LNCaP clone FGC (cell line): Measurements from ENCODE around the gene RNU7-1.

Source experiments
- DNase-seq: peaks from one replicate; pipeline ENCODE4 v3.0.0-alpha.2; 2011; ENCODE audit warnings: low read depth
- H3K4me3 ChIP-seq: 2 replicates; pipeline ENCODE4 v1.5.1; 2011; ENCODE audit warnings: mild to moderate bottlenecking, low read depth, low read length, control low read depth
- TF ChIP-seq, protein P1 (sequence below): IDR thresholded peaks from 2 replicates; pipeline ENCODE4 v1.5.1; 2012; ENCODE audit warnings: mild to moderate bottlenecking; ENCODE audit not compliant: control insufficient read depth, insufficient read depth; ENCODE audit errors: extremely low read depth

The RNU7-1 gene

GRCh38 chr12:6946033-6946919 lies 2.7 kb downstream of the RNU7-1 start:
- peak overlapping the region; percentile 85 for H3K4me3 ChIP-seq
- peak; percentile 97 for DNase-seq
- TF ChIP-seq, protein P1, sequence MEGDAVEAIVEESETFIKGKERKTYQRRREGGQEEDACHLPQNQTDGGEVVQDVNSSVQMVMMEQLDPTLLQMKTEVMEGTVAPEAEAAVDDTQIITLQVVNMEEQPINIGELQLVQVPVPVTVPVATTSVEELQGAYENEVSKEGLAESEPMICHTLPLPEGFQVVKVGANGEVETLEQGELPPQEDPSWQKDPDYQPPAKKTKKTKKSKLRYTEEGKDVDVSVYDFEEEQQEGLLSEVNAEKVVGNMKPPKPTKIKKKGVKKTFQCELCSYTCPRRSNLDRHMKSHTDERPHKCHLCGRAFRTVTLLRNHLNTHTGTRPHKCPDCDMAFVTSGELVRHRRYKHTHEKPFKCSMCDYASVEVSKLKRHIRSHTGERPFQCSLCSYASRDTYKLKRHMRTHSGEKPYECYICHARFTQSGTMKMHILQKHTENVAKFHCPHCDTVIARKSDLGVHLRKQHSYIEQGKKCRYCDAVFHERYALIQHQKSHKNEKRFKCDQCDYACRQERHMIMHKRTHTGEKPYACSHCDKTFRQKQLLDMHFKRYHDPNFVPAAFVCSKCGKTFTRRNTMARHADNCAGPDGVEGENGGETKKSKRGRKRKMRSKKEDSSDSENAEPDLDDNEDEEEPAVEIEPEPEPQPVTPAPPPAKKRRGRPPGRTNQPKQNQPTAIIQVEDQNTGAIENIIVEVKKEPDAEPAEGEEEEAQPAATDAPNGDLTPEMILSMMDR = 0 out of 2 replicates have a peak, but pooled peaks have one; percentile 7

DNA sequence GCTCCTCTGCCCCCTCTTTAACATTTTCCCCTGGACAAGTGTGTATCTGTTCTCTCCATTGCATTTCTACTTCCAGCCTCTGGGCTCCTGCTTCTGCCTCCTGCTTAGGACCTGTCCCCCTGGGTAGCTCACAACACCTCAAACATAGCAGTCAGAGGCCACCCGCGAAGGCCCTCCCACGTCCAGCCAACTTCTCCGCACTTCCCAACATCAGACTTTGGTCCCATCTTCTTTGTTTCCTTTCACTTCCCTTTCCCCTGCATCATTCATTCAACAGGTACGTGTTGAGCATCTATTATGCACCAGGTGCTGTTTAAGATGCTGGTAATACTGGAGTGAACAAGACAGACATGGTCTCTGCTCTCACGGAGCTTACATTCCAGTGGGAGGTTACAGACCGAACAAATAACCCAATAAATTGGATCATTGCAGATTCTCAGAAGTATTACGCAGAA lies 3.3 kb downstream of the RNU7-1 start:
- peak overlapping the region; percentile 68 for H3K4me3 ChIP-seq
- DNase-seq = no peak
- TF ChIP-seq, protein P1 = no peak

DNA sequence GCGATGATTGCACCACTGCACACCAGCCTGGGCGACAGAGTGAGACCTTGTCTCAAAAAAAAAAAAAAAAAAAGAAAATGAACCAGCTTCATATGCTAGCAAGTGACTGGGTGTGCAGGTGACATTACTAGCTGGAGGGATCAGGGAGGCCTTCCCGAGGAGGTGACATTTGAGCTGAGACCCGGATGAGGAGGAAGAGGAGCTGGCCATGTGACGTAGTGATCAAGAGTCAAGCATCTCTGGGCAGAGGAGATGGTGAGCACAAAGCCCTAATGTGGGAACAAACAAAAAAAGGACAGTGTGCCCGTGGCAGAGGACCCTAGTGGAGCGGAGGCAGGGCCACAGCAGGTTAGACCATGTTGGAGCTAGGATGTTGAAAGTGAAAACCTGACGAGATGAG lies 4.0 kb downstream of the RNU7-1 start:
- no peak for DNase-seq
- no peak overlapping the region for H3K4me3 ChIP-seq
- TF ChIP-seq, protein P1 = no peak

DNA sequence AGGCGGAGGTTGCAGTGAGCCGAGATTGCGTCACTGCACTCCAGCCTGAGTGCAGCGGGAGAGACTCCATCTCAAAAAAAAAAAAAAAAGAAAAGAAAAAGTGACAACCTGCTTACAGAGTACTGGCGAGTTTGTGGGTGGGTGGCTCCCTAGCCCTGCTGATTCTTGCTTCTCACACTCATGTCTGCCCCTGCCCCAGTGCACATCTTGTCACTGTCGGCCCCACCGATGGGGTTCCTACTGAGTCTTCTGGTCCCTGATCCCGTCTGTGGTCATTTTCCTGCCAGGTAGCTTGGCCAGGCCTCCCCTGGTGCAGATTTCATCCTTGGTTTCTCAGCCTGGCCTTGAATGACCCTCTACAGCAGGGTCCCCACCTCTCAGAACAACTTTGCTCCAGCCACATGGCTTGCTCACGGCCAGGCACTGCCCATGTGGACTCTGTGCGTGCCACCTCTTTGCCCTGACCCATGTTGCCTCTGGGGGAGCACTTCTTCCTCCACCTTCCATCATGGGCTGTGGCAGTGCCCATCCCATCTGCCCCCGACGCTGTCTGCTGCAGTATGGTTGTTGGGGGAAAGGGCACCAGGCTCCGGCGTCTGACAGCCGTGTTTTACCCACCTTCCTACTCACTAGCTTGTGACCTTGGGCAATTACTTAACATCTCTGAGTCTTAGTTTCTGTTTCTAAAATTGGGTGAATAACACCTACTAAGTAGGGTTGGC lies 5.4 kb downstream of the RNU7-1 start:
- no peak for DNase-seq
- no peak overlapping the region for H3K4me3 ChIP-seq
- TF ChIP-seq, protein P1 = no peak

DNA sequence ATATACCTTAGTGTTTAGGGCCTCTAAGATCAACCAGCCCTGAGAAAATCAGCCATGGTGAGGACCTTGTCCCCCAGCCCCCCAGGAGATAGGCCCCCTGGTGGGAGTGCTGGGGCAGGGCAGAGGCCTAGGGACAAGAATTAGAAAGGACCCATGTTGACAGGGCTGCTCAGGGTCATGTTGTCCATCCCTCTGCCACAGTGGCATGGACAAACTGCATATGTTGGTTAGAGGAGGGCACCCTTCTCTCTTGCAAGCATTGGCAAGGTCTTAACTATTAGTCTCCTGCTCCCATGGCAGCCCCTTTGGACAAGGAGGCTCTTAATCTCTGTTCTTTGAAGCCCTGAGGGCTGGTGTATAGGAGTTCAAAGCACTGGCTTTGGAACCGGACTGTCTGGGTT lies 6.8 kb downstream of the RNU7-1 start:
- TF ChIP-seq, protein P1 = 0 out of 2 replicates have a peak, but pooled peaks have one; percentile 8
- no peak for DNase-seq
- H3K4me3 ChIP-seq = no peak overlapping the region

GRCh38 chr12:6950811-6951540 lies 7.4 kb downstream of the RNU7-1 start, which contains the start of gene PTPN6:
TSS of gene PTPN6 (plus strand) at chr12:6951356. CDS start at chr12:6951513, 157 bp downstream.
- no peak within 1 kb of the TSS for H3K4me3 ChIP-seq
- DNase-seq = no peak
- TF ChIP-seq, protein P1 = no peak
